HG02642 (cell line): Measurements from ENCODE around the gene FAM72A.
"Not testable (repeated sequence)": the region's sequence is repeated elsewhere in the genome, so short reads cannot be mapped to it uniquely, and the experiment has no call there.

Source experiments
- ATAC-seq: cut with Tn5 transposase; IDR thresholded peaks from one replicate; pipeline ENCODE4 v1.9.1; 2021; ENCODE audit warnings: mild to moderate bottlenecking; ENCODE audit not compliant: unreplicated experiment, poor library complexity

The FAM72A gene

GRCh38 chr1:206202789-206203363, at the start of gene FAM72A:
FAM72A (minus strand) TSS chr1:206202839; CDS start chr1:206202025, 814 bp downstream.
- ATAC-seq: peak; percentile 84

GRCh38 chr1:206250953-206251681, 48.5 kb upstream of the FAM72A start:
- not testable (repeated sequence) for ATAC-seq

GRCh38 chr1:206246129-206246886, 43.7 kb upstream of the FAM72A start:
- not testable (repeated sequence) for ATAC-seq

GRCh38 chr1:206245479-206245878, 42.8 kb upstream of the FAM72A start:
- not testable (repeated sequence) for ATAC-seq

GRCh38 chr1:206243335-206243734, 40.7 kb upstream of the FAM72A start:
- peak; percentile 98 for ATAC-seq

GRCh38 chr1:206240288-206240687, 37.6 kb upstream of the FAM72A start:
- ATAC-seq: not testable (repeated sequence)

GRCh38 chr1:206235190-206235589, 32.6 kb upstream of the FAM72A start:
- not testable (repeated sequence) for ATAC-seq

- not testable (repeated sequence) for ATAC-seq
Observed at GRCh38 chr1:206234189-206234916, 31.7 kb upstream of the FAM72A start.

GRCh38 chr1:206232970-206233645, 30.5 kb upstream of the FAM72A start:
- ATAC-seq: peak; percentile 78

- ATAC-seq: not testable (repeated sequence)
Observed at GRCh38 chr1:206231989-206232388, 29.4 kb upstream of the FAM72A start.

GRCh38 chr1:206229286-206229685, 26.6 kb upstream of the FAM72A start:
- not testable (repeated sequence) for ATAC-seq

- ATAC-seq: not testable (repeated sequence)
Observed at GRCh38 chr1:206226886-206227285, 24.2 kb upstream of the FAM72A start.

GRCh38 chr1:206225386-206225785, 22.7 kb upstream of the FAM72A start:
- ATAC-seq: not testable (repeated sequence)

- not testable (repeated sequence) for ATAC-seq
Observed at GRCh38 chr1:206224190-206224776, 21.6 kb upstream of the FAM72A start.

- ATAC-seq: not testable (repeated sequence)
Observed at GRCh38 chr1:206221585-206221984, 18.9 kb upstream of the FAM72A start.

- not testable (repeated sequence) for ATAC-seq
Observed at GRCh38 chr1:206220332-206221000, 17.8 kb upstream of the FAM72A start.

- ATAC-seq: not testable (repeated sequence)
Observed at GRCh38 chr1:206219514-206220331, 17.1 kb upstream of the FAM72A start.

- not testable (repeated sequence) for ATAC-seq
Observed at GRCh38 chr1:206218765-206219164, 16.1 kb upstream of the FAM72A start.
